ENCODE results near the gene PSMD4.
"Not testable (repeated sequence)": the region's sequence is repeated elsewhere in the genome, so short reads cannot be mapped to it uniquely, and the experiment has no call there.

Gene PSMD4

GRCh38 chr1:151254217-151255213, at the start of gene PSMD4:
Gene PSMD4, plus strand, starts transcription at chr1:151254734. Its CDS starts 49 bp downstream, at chr1:151254783.
- peak; percentile 99 for DNase-seq

- not testable (repeated sequence) for DNase-seq
Observed at GRCh38 chr1:151205381-151205965, 49.1 kb upstream of the PSMD4 start.

- no peak for DNase-seq
Observed at GRCh38 chr1:151210830-151211229, 43.7 kb upstream of the PSMD4 start.

- DNase-seq: no peak
Observed at GRCh38 chr1:151211972-151212705, 42.4 kb upstream of the PSMD4 start.

- DNase-seq: no peak
Observed at GRCh38 chr1:151213560-151213959, 41.0 kb upstream of the PSMD4 start.

GRCh38 chr1:151221616-151222015, 32.9 kb upstream of the PSMD4 start:
- no peak for DNase-seq

GRCh38 chr1:151222130-151222529, 32.4 kb upstream of the PSMD4 start:
- DNase-seq: no peak

- no peak for DNase-seq
Observed at GRCh38 chr1:151235235-151235634, 19.3 kb upstream of the PSMD4 start.

- DNase-seq: no peak
Observed at GRCh38 chr1:151237678-151238466, 16.7 kb upstream of the PSMD4 start.

- no peak for DNase-seq
Observed at GRCh38 chr1:151238467-151238739, 16.1 kb upstream of the PSMD4 start.

GRCh38 chr1:151242442-151242841, 12.1 kb upstream of the PSMD4 start:
- no peak for DNase-seq

GRCh38 chr1:151243683-151244216, 10.8 kb upstream of the PSMD4 start:
- no peak for DNase-seq

- no peak for DNase-seq
Observed at GRCh38 chr1:151246786-151247185, 7.7 kb upstream of the PSMD4 start.

- peak in 1 of 2 experiments; percentile 76 for DNase-seq
Observed at GRCh38 chr1:151251656-151252470, 2.7 kb upstream of the PSMD4 start.

- DNase-seq: no peak
Observed at GRCh38 chr1:151255381-151255780, 847 bp downstream of the PSMD4 start.

- DNase-seq: no peak
Observed at GRCh38 chr1:151259351-151259750, 4.8 kb downstream of the PSMD4 start.

GRCh38 chr1:151265446-151266236, 11.1 kb downstream of the PSMD4 start:
- DNase-seq: no peak

- DNase-seq: no peak
Observed at GRCh38 chr1:151266315-151266714, 11.8 kb downstream of the PSMD4 start.

GRCh38 chr1:151266821-151267220, 12.3 kb downstream of the PSMD4 start:
- no peak for DNase-seq

GRCh38 chr1:151267760-151268159, 13.2 kb downstream of the PSMD4 start:
- no peak for DNase-seq

Data from NCI-H187 (cell line).